PC-9 (cell line): ENCODE measurements around the gene GSE1.

ENCODE experiments used
- EZH2 ChIP-seq: fragments of 200-600 bp; sonication (generic); IDR thresholded peaks from 2 replicates; pipeline ENCODE4 v1.8.0; 2017; ENCODE audit warnings: antibody characterized with exemption, low read depth
- TF ChIP-seq, protein P1 (sequence below): fragments of 200-600 bp; sonication (generic); conservative IDR thresholded peaks from 2 replicates; pipeline ENCODE4 v1.6.1; 2017; ENCODE audit warnings: mixed run types, antibody characterized with exemption, mild to moderate bottlenecking, moderate library complexity

DNA sequence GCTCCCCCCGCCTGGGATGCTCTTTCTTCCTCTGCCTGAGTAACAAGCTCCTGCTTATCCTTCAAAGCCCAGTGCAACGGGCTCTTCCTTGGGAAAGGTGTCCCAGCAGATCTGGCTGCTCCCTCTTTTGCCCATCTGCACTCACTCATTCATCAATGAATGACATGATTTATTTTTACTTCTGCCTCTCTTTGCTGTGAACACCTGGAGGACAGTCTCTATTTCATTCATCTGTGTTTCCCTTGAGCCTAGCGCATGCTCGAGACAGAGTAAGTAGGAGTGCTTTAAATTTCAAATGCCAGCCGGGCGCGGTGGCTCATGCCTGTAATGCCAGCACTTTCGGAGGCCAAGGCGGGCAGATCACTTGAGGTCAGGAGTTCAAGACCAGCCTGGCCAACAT, 97.6 kb downstream of the GSE1 start:
- TF ChIP-seq, protein P1, sequence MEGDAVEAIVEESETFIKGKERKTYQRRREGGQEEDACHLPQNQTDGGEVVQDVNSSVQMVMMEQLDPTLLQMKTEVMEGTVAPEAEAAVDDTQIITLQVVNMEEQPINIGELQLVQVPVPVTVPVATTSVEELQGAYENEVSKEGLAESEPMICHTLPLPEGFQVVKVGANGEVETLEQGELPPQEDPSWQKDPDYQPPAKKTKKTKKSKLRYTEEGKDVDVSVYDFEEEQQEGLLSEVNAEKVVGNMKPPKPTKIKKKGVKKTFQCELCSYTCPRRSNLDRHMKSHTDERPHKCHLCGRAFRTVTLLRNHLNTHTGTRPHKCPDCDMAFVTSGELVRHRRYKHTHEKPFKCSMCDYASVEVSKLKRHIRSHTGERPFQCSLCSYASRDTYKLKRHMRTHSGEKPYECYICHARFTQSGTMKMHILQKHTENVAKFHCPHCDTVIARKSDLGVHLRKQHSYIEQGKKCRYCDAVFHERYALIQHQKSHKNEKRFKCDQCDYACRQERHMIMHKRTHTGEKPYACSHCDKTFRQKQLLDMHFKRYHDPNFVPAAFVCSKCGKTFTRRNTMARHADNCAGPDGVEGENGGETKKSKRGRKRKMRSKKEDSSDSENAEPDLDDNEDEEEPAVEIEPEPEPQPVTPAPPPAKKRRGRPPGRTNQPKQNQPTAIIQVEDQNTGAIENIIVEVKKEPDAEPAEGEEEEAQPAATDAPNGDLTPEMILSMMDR: no peak
- TF ChIP-seq EZH2: no peak
